Right renal cortex interstitium (tissue), 3 donors: Measurements from ENCODE around the gene SMOC2. TPM values are rescaled to one million over a fixed set of nuclear protein-coding genes. Genes with fewer than 3 reads are reported as not detected.
"Not testable (repeated sequence)": the region's sequence is repeated elsewhere in the genome, so short reads cannot be mapped to it uniquely, and the experiment has no call there.

Source experiments
- DNase-seq, 3 donors: peaks; one replicate each; pipeline ENCODE4 v3.0.0-alpha.2; 2013; ENCODE audit warnings: low read depth in 3 of 3, low spot score in 2 of 3
- polyA plus RNA-seq, 3 donors: library from polyadenylated mRNA; unstranded; fragments of 120-200 nt; gene quantifications; one replicate each; pipeline ENCODE4 v1.2.1, GENCODE V29; 2013; ENCODE audit not compliant: insufficient read length in 3 of 3

The SMOC2 gene
- polyA plus RNA-seq, 3 donors = 18.0 to 31.5 (median 25.7) TPM

- no peak for DNase-seq
These were observed 233.6 kb downstream of the SMOC2 start for GRCh38 chr6:168674595-168674994.

- DNase-seq = no peak
These were observed 234.4 kb downstream of the SMOC2 start for GRCh38 chr6:168675375-168675774.

- no peak for DNase-seq
These were observed 235.1 kb downstream of the SMOC2 start for GRCh38 chr6:168675933-168676551.

GRCh38 chr6:168676552-168677322, 235.8 kb downstream of the SMOC2 start:
- no peak for DNase-seq

GRCh38 chr6:168677323-168677781, 236.4 kb downstream of the SMOC2 start:
- DNase-seq = not testable (repeated sequence)

GRCh38 chr6:168678077-168678476, 237.1 kb downstream of the SMOC2 start:
- DNase-seq = no peak

GRCh38 chr6:168678588-168678987, 237.6 kb downstream of the SMOC2 start:
- DNase-seq = no peak

GRCh38 chr6:168681748-168682147, 240.8 kb downstream of the SMOC2 start:
- DNase-seq = no peak

GRCh38 chr6:168683621-168684020, 242.6 kb downstream of the SMOC2 start:
- no peak for DNase-seq

- DNase-seq = no peak
These were observed 243.5 kb downstream of the SMOC2 start for GRCh38 chr6:168684471-168684870.

- no peak for DNase-seq
These were observed 243.9 kb downstream of the SMOC2 start for GRCh38 chr6:168684906-168685305.

GRCh38 chr6:168686029-168686738, 245.2 kb downstream of the SMOC2 start:
- no peak for DNase-seq

- DNase-seq = no peak
These were observed 246.1 kb downstream of the SMOC2 start for GRCh38 chr6:168686831-168687730.

- no peak for DNase-seq
These were observed 249.3 kb downstream of the SMOC2 start for GRCh38 chr6:168690271-168690670.

GRCh38 chr6:168691774-168692173, 250.8 kb downstream of the SMOC2 start:
- no peak for DNase-seq

- no peak for DNase-seq
These were observed 251.4 kb downstream of the SMOC2 start for GRCh38 chr6:168692193-168692914.

GRCh38 chr6:168692915-168693257, 251.9 kb downstream of the SMOC2 start:
- not testable (repeated sequence) for DNase-seq

GRCh38 chr6:168694797-168695196, 253.8 kb downstream of the SMOC2 start:
- not testable (repeated sequence) for DNase-seq

- DNase-seq = no peak
These were observed 254.7 kb downstream of the SMOC2 start for GRCh38 chr6:168695701-168696100.

- DNase-seq = no peak
These were observed 257.9 kb downstream of the SMOC2 start for GRCh38 chr6:168698923-168699322.
